CD4-positive, alpha-beta T cell (primary cell): ENCODE results near the gene ELOVL1. TPM values are rescaled to one million over a fixed set of nuclear protein-coding genes. Genes with fewer than 3 reads are reported as not detected.

ENCODE experiments used
- ATAC-seq: fragments of 200-7000 bp; cut with Tn5 transposase; one replicate; pipeline ENCODE4 v1.10.0; 2022; ENCODE audit warnings: mild to moderate bottlenecking; ENCODE audit not compliant: poor library complexity
- CTCF ChIA-PET: fragments of 350-600 bp; sonication (Branson Sonifier 250); formaldehyde crosslinking; loops from one replicate; lab custom pipeline; 2021; ENCODE audit warnings: antibody characterized with exemption, inconsistent platforms; lab: Charles Lee
- POLR2A ChIA-PET: fragments of 350-600 bp; sonication (Branson Sonifier 250); formaldehyde crosslinking; loops from one replicate; lab custom pipeline; 2021; ENCODE audit warnings: antibody characterized with exemption, inconsistent platforms; lab: Charles Lee
- DNase-seq, 14 experiments: peaks; one replicate each; pipeline ENCODE4 v3.0.0-alpha.2; 2013 to 2020; ENCODE audit warnings: mixed read lengths in 2 of 14
- H3K27ac ChIP-seq, 2 donors: one replicate each; pipeline versions ENCODE4 v1.5.1 to v1.7.0; 2013; ENCODE audit warnings: low read length in 2 of 2, low read depth in 1 of 2, mild to moderate bottlenecking in 1 of 2
- H3K27me3 ChIP-seq, 2 experiments: 1 replicate in 1 of 2; 2 replicates in 1 of 2; pipeline versions ENCODE4 v1.6.1 to v1.7.0; 2013; ENCODE audit warnings: low read length in 2 of 2, control low read depth in 1 of 2, mild to moderate bottlenecking in 1 of 2, moderate library complexity in 1 of 2; ENCODE audit not compliant: insufficient read depth in 2 of 2, control insufficient read depth in 1 of 2
- H3K36me3 ChIP-seq: one replicate; pipeline ENCODE4 v1.6.1; 2013; ENCODE audit warnings: low read length, control low read depth; ENCODE audit not compliant: insufficient read depth
- H3K4me1 ChIP-seq: one replicate; pipeline ENCODE4 v1.6.1; 2013; ENCODE audit warnings: low read length, control low read depth; ENCODE audit not compliant: insufficient read depth
- H3K4me3 ChIP-seq: one replicate; pipeline ENCODE4 v1.5.1; 2013; ENCODE audit warnings: mild to moderate bottlenecking, low read length, moderate library complexity
- H3K9me3 ChIP-seq, 2 experiments: 1 replicate in 1 of 2; 2 replicates in 1 of 2; pipeline versions ENCODE4 v1.6.1 to v1.7.0; 2013; ENCODE audit warnings: low read length in 2 of 2, mild to moderate bottlenecking in 2 of 2, control low read depth in 1 of 2, moderate library complexity in 1 of 2; ENCODE audit not compliant: control insufficient read depth in 1 of 2, insufficient read depth in 1 of 2
- H3K27ac Mint-ChIP-seq: one replicate; pipeline ENCODE4 v1.8.0; 2020; ENCODE audit warnings: mixed read lengths
- H3K27me3 Mint-ChIP-seq: one replicate; pipeline ENCODE4 v1.8.0; 2021; ENCODE audit warnings: mixed read lengths
- H3K36me3 Mint-ChIP-seq: one replicate; pipeline ENCODE4 v1.8.0; 2021; ENCODE audit warnings: low read depth, mixed read lengths
- H3K4me1 Mint-ChIP-seq: one replicate; pipeline ENCODE4 v1.8.0; 2021; ENCODE audit warnings: low read depth, mixed read lengths
- H3K4me3 Mint-ChIP-seq: one replicate; pipeline ENCODE4 v1.8.0; 2020; ENCODE audit warnings: mild to moderate bottlenecking, mixed read lengths
- H3K9me3 Mint-ChIP-seq: one replicate; pipeline ENCODE4 v1.8.0; 2020; ENCODE audit warnings: mixed read lengths
- CTCF ChIP-seq: fragments of 200-600 bp; IDR thresholded peaks from one replicate; pipeline ENCODE4 v1.8.0; 2022; ENCODE audit warnings: antibody characterized with exemption, mild to moderate bottlenecking
- intact Hi-C, 2 experiments: fragments of 100-400 bp; cut with DNase I in 1 of 2; cut with micrococcal nuclease in 1 of 2; formaldehyde crosslinking; loops; one replicate each; pipeline versions ENCODE4 v1.15.1 to v1.9.0; 2023 to 2025; cut with DNase I, micrococcal nuclease
- total RNA-seq, 174 experiments: library from RNA in 2 of 174; stranded (reverse) in 2 of 174; gene quantifications; one replicate each; pipeline ENCODE4 v1.2.3 and lab custom pipeline; 2021 to 2026

Gene ELOVL1
- total RNA-seq, 2 experiments from 2014 or later, result 28.7 to 31.2 TPM

GRCh38 chr1:43389326-43390313, 21.8 kb upstream of the ELOVL1 start, which contains the start of the genes MED8 and SZT2:
Gene MED8 (minus strand): TSS chr1:43389800. CDS start chr1:43389764, 36 bp downstream.
Gene SZT2 (plus strand): TSS chr1:43389899. CDS start chr1:43389969, 70 bp downstream.
- Histone ChIP-seq H3K9me3 (no peaks in the 10 kb centered on the region), H3K36me3 (peaks cover 31% of the 10 kb centered on the region), H3K27me3 (no peaks in the 10 kb centered on the region), H3K27ac (peak within 1 kb of the TSS; percentile 55), H3K4me3 (peak within 1 kb of the TSS; percentile 86), H3K4me1 (peaks cover 27% of the 10 kb centered on the region)
- intact Hi-C loops, result loop anchor here in 1 of 2 experiments (1.0 to 5.0 kb wide), 4 partner anchors 21 to 217 kb away; partner anchors contain the start of genes CDC20, CFAP57, EBNA1BP2 and ELOVL1
- CTCF ChIA-PET, result interaction anchor here (1.4 to 1.6 kb wide), 2 partner anchors 22 to 31 kb away, joined by 4 to 7 read pairs; partner anchors contain the start of genes CDC20 and ELOVL1
- peak within 1 kb of the TSS; percentile 86 for H3K27ac Mint-ChIP-seq
- peaks cover 67% of the 10 kb centered on the region for H3K36me3 Mint-ChIP-seq
- peaks cover 44% of the 10 kb centered on the region for H3K4me1 Mint-ChIP-seq
- no peaks in the 10 kb centered on the region for H3K27me3 Mint-ChIP-seq
- ATAC-seq, result peak; percentile 89
- no peaks in the 10 kb centered on the region for H3K9me3 Mint-ChIP-seq
- TF ChIP-seq CTCF, result no peak
- peak; percentile 86 to 95 (median 92) for DNase-seq
- H3K4me3 Mint-ChIP-seq, result peak within 1 kb of the TSS; percentile 100
- POLR2A ChIA-PET, result interaction anchor here (0.6 to 4.5 kb wide), 12 partner anchors 7 to 261 kb away, joined by 3 to 24 read pairs (median 4); partner anchors contain the start of genes CDC20, ELOVL1, HYI and KDM4A

DNA sequence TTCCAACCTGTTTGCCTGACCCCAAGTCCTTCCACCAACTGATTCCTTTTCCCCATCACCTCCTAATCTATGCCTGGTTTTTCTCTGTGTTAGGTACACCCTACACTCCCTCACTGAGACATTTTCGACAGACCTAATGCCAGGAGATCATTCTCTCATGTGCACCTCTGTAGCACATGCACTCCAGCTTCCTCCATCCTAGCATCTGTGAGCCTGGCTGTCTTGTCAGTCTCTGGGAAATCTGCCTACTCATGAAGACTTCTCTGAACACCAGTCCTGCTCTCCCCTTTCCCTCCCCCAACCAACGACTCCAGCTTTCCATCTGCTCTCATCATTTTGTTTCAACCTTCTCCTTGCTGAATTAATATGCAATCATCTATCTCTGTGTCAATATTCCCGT, 20.8 kb upstream of the ELOVL1 start:
- H3K36me3 ChIP-seq, result peaks cover 40% of the 10 kb centered on the region
- H3K27me3 Mint-ChIP-seq, result no peaks in the 10 kb centered on the region
- POLR2A ChIA-PET, result interaction anchor here (0.8 to 4.5 kb wide), 6 partner anchors 15 to 262 kb away, joined by 3 to 24 read pairs (median 6); partner anchors contain the start of genes CDC20, ELOVL1, HYI and KDM4A
- H3K9me3 Mint-ChIP-seq, result no peaks in the 10 kb centered on the region
- H3K27ac Mint-ChIP-seq, result peak overlapping the region; percentile 86
- peak overlapping the region; percentile 86 for H3K4me3 ChIP-seq
- H3K36me3 Mint-ChIP-seq, result peaks cover 72% of the 10 kb centered on the region
- no peaks in the 10 kb centered on the region for H3K9me3 ChIP-seq
- ATAC-seq (no peak), DNase-seq (no peak)
- peak overlapping the region; percentile 100 for H3K4me3 Mint-ChIP-seq
- intact Hi-C loops, result loop anchor here in 1 of 2 experiments (1.0 to 5.0 kb wide), 3 partner anchors 20 to 64 kb away; partner anchors contain the start of genes CDC20, ELOVL1 and HYI
- peaks cover 40% of the 10 kb centered on the region for H3K4me1 Mint-ChIP-seq
- TF ChIP-seq CTCF, result no peak
- H3K27ac ChIP-seq, result no peak overlapping the region
- H3K4me1 ChIP-seq, result peaks cover 27% of the 10 kb centered on the region
- CTCF ChIA-PET, result interaction anchor here (1.4 to 1.6 kb wide), 2 partner anchors 21 to 30 kb away, joined by 4 to 7 read pairs; partner anchors contain the start of genes CDC20 and ELOVL1
- H3K27me3 ChIP-seq, result no peaks in the 10 kb centered on the region
